Left renal cortex interstitium (tissue), 4 donors: ENCODE measurements around the gene RAB3C. TPM values are rescaled to one million over a fixed set of nuclear protein-coding genes. Genes with fewer than 3 reads are reported as not detected.
"Not testable (repeated sequence)": the region's sequence is repeated elsewhere in the genome, so short reads cannot be mapped to it uniquely, and the experiment has no call there.

Source experiments
- DNase-seq, 4 donors: peaks; one replicate each; pipeline ENCODE4 v3.0.0-alpha.2; 2013; ENCODE audit warnings: low read depth in 4 of 4, low spot score in 2 of 4, missing footprints in 1 of 4
- polyA plus RNA-seq, 4 donors: library from polyadenylated mRNA; unstranded; fragments of 120-200 nt; gene quantifications; one replicate each; pipeline ENCODE4 v1.2.1, GENCODE V29; 2013; ENCODE audit not compliant: insufficient read length in 4 of 4

Gene RAB3C
- polyA plus RNA-seq, 4 donors, result 1.8 to 3.3 (median 2.5) TPM

- DNase-seq, result no peak
Measured at GRCh38 chr5:58672521-58672920, 89.6 kb downstream of the RAB3C start.

- no peak for DNase-seq
Measured at GRCh38 chr5:58674070-58674469, 91.2 kb downstream of the RAB3C start.

- no peak for DNase-seq
Measured at GRCh38 chr5:58674711-58675110, 91.8 kb downstream of the RAB3C start.

GRCh38 chr5:58675341-58675740 lies 92.5 kb downstream of the RAB3C start:
- no peak for DNase-seq

GRCh38 chr5:58677650-58678049 lies 94.8 kb downstream of the RAB3C start:
- no peak for DNase-seq

GRCh38 chr5:58680503-58680902 lies 97.6 kb downstream of the RAB3C start:
- DNase-seq, result no peak

GRCh38 chr5:58681943-58682342 lies 99.1 kb downstream of the RAB3C start:
- no peak for DNase-seq

- DNase-seq, result no peak
Measured at GRCh38 chr5:58683567-58683966, 100.7 kb downstream of the RAB3C start.

GRCh38 chr5:58687079-58687478 lies 104.2 kb downstream of the RAB3C start:
- DNase-seq, result no peak

- DNase-seq, result no peak
Measured at GRCh38 chr5:58687595-58687994, 104.7 kb downstream of the RAB3C start.

GRCh38 chr5:58699088-58699761 lies 116.3 kb downstream of the RAB3C start:
- not testable (repeated sequence) for DNase-seq

- DNase-seq, result no peak
Measured at GRCh38 chr5:58699762-58700118, 116.9 kb downstream of the RAB3C start.

GRCh38 chr5:58703925-58704555 lies 121.2 kb downstream of the RAB3C start:
- no peak for DNase-seq

GRCh38 chr5:58706736-58707135 lies 123.9 kb downstream of the RAB3C start:
- DNase-seq, result no peak

GRCh38 chr5:58708456-58708855 lies 125.6 kb downstream of the RAB3C start:
- no peak for DNase-seq

GRCh38 chr5:58710425-58710824 lies 127.5 kb downstream of the RAB3C start:
- not testable (repeated sequence) for DNase-seq

GRCh38 chr5:58710871-58711270 lies 128.0 kb downstream of the RAB3C start:
- DNase-seq, result no peak

GRCh38 chr5:58711965-58712364 lies 129.1 kb downstream of the RAB3C start:
- no peak for DNase-seq

GRCh38 chr5:58714046-58714445 lies 131.2 kb downstream of the RAB3C start:
- DNase-seq, result no peak

GRCh38 chr5:58715997-58716656 lies 133.3 kb downstream of the RAB3C start:
- DNase-seq, result no peak

GRCh38 chr5:58716713-58717112 lies 133.8 kb downstream of the RAB3C start:
- no peak for DNase-seq
